ENCODE results near the gene OR2T6. TPM values are rescaled to one million over a fixed set of nuclear protein-coding genes. Genes with fewer than 3 reads are reported as not detected.
"Not testable (repeated sequence)": the region's sequence is repeated elsewhere in the genome, so short reads cannot be mapped to it uniquely, and the experiment has no call there.

Gene OR2T6
- total RNA-seq, 1 donor from 2014 or later, result not detected

DNA sequence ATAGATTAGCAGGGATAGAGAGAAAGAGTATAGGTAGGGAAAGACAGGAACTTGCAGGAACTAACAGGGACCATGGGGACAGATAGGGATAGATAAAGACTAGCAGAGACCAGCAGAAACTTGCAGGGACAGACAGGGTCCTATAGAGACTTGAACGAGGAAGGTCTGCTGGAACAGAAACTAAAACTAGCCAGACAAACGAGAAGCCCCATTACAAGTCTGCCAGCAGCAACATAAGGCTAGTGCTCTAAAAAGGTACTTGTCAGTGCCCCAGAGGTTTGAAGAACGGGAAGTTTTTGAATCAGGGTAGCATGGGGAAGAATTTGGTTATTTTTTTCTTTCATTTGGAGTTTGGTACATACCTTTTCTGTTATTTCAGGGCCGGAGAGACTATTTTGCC lies 56.7 kb downstream of the OR2T6 start:
- DNase-seq (ENCODE audit: low spot score), result not testable (repeated sequence)

GRCh38 chr1:248433811-248434415 lies 58.4 kb downstream of the OR2T6 start:
- not testable (repeated sequence) for DNase-seq (ENCODE audit: low spot score)

DNA sequence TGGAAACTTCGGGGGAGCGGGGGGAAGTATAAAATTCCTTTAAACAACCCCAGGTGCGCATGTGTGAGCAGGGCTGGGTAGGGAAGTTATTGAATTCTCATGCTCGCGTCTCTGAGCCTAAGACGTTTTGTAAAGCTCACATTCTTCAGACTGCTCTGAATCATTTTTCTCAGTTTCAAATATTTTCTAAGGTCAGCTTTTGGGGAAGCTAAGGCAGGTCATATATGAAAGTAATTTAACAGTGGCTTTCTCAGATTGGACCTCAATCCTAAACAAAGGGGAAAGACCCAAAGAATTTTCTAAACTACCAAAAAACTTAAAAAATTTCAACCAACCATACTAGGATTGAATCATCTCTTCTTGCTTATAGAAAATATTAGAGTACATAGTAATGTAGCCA lies 59.4 kb downstream of the OR2T6 start:
- DNase-seq (ENCODE audit: low spot score), result not testable (repeated sequence)

DNA sequence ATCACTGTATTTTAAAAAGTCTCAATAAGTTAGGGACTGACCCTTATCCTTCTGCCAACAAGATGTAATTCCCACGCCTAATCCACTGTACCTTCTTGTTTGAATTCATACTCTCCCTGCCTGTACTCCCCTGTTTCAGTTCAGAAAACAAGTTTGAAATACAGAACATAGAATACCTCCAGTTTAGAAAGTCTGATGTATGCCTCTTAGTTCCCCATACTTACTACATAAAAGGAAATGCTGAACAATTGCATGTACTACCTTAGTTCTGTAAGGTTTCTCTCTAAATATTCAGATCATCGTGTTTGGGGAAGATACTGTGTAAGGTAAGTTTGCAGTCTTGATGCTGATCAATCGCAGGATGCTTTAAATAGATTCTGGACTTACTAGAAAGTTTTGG lies 60.8 kb downstream of the OR2T6 start:
- DNase-seq (ENCODE audit: low spot score), result not testable (repeated sequence)

- DNase-seq (ENCODE audit: low spot score), result not testable (repeated sequence)
Measured at GRCh38 chr1:248438668-248439067, 63.1 kb downstream of the OR2T6 start.

DNA sequence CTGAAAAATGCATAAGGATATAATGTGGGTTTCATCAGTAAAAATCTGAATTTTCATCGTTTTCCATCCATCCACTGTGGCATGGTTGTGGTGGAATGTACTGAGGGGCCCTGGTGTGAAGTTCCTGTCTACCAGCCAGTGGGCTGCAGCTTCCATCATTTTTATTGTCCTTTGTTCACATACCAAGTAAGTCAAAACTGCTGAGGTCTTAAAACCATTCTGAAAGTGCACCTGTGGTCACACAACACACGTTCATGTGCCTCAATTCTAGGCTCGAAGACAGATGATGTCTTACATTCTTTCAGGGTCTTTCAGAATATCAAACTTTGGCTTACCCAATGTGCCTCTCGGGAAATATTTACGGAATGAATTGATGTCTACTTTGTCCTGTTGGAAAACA lies 63.7 kb downstream of the OR2T6 start:
- DNase-seq (ENCODE audit: low spot score), result not testable (repeated sequence)

Other genes starting within 250 kb of the OR2T6 start
- gene OR2M5, start 230.6 kb upstream of the OR2T6 start, total RNA-seq, result not detected
- not detected for gene OR2M2, start 200.9 kb upstream of the OR2T6 start, total RNA-seq
- gene OR2M3, start 178.5 kb upstream of the OR2T6 start, total RNA-seq, result not detected
- not detected for gene OR2M4, start 144.3 kb upstream of the OR2T6 start, total RNA-seq
- not detected for gene OR2T33, start 97.8 kb upstream of the OR2T6 start, total RNA-seq
- not detected for gene OR2T12, start 72.3 kb upstream of the OR2T6 start, total RNA-seq
- not detected for gene OR2M7, start 51.2 kb upstream of the OR2T6 start, total RNA-seq
- not detected for gene OR14C36, start 27.0 kb upstream of the OR2T6 start, total RNA-seq
- gene OR2T4, start 14.1 kb upstream of the OR2T6 start, total RNA-seq, result not detected
- gene OR2T1, start 27.3 kb downstream of the OR2T6 start, total RNA-seq, result not detected
- not detected for gene OR2T2, start 69.9 kb downstream of the OR2T6 start, total RNA-seq
- not detected for gene OR2T3, start 97.6 kb downstream of the OR2T6 start, total RNA-seq
- not detected for gene OR2T5, start 112.8 kb downstream of the OR2T6 start, total RNA-seq
- not detected for gene OR2G6, start 132.3 kb downstream of the OR2T6 start, total RNA-seq
- gene OR2T29, start 187.0 kb downstream of the OR2T6 start, total RNA-seq, result not detected
- not detected for gene OR2T34, start 199.0 kb downstream of the OR2T6 start, total RNA-seq
- not detected for gene OR2T10, start 222.0 kb downstream of the OR2T6 start, total RNA-seq